ENCODE measurements around the gene ZNRF1. TPM values are rescaled to one million over a fixed set of nuclear protein-coding genes. Genes with fewer than 3 reads are reported as not detected.
A peak's percentile ranks its signal among the peaks of the same experiment; 100 is the strongest.

The ZNRF1 gene
- total RNA-seq, 1 donor from 2014 or later = 115 TPM

DNA sequence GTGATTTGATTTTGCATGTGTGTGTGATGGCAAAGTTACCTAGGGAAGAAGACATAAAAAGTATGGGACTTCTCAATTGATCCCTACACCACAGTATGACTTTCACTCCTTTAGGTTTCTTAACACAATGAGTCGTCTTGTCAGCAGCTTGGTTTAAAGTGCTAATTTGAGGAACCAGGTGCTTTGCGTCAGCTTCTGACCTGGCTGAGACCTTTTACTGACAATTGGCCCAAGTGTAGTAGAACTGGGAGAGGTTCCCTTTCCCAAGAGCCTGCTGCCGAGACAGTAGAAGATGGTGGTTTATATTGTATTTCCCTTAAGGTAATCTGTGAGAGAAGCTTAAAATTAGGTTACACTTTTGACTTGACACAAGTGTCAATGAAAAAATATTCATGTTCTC is 62.8 kb downstream of the ZNRF1 start:
- peaks cover 53% of the 10 kb centered on the region for H3K4me1 Mint-ChIP-seq (ENCODE audit: unreplicated experiment)

DNA sequence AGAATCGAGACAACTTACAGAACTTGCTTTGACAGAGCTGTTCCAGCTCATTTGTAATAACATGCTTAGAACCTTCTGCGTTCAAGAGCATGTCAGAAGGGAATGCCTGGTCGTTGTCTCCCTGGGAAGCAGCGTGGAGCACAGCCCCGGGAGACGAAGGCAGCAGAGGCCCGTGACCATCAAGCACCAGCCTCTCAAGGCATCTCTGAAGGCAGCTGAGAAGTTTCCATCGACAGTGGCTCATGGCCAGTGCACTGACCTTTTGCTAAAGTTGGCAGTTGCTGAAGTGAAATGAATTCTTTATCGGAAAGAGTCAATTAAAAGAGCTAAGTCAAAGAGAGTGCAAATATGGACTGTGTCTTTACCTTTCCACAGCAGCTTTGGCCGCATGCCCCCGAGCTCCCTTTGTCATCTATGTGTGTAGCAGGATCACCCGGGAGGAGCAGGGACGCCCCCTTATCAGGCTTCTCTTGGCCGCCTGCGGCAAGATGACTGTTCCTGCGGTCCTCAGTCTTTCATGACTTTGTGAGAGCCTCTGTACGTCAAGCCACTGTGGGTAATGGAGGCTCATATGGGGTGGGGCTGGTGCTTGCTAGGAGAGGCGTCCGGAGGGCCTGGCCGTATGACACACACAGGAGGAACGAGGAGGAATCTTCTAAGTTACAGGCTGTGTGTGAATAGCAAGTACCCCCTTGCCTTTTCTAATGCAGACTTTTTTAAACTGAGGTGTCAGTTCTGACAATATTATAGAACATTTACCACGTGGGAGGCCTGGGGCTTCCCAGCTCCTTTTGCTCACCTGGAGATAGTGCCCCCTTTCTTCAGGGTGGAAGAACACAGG is 63.5 kb downstream of the ZNRF1 start:
- Mint-ChIP-seq H3K27me3 (ENCODE audit: unreplicated experiment) (peaks cover 3% of the 10 kb centered on the region), H3K36me3 (ENCODE audit: low read depth, unreplicated experiment) (no peaks in the 10 kb centered on the region), H3K9me3 (ENCODE audit: unreplicated experiment) (no peaks in the 10 kb centered on the region), H3K4me1 (ENCODE audit: unreplicated experiment) (peaks cover 46% of the 10 kb centered on the region), H3K27ac (ENCODE audit: unreplicated experiment) (peak overlapping the region; percentile 20), H3K4me3 (ENCODE audit: unreplicated experiment) (no peak overlapping the region)
- TF ChIP-seq, protein P1, sequence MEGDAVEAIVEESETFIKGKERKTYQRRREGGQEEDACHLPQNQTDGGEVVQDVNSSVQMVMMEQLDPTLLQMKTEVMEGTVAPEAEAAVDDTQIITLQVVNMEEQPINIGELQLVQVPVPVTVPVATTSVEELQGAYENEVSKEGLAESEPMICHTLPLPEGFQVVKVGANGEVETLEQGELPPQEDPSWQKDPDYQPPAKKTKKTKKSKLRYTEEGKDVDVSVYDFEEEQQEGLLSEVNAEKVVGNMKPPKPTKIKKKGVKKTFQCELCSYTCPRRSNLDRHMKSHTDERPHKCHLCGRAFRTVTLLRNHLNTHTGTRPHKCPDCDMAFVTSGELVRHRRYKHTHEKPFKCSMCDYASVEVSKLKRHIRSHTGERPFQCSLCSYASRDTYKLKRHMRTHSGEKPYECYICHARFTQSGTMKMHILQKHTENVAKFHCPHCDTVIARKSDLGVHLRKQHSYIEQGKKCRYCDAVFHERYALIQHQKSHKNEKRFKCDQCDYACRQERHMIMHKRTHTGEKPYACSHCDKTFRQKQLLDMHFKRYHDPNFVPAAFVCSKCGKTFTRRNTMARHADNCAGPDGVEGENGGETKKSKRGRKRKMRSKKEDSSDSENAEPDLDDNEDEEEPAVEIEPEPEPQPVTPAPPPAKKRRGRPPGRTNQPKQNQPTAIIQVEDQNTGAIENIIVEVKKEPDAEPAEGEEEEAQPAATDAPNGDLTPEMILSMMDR (IDR thresholded peaks at IDR 0.05; ENCODE audit: unreplicated experiment) = no peak
- no peak for DNase-seq (ENCODE audit: low spot score)

More for the DNA sequence above, 62.8 kb downstream of the ZNRF1 start:
- DNase-seq (ENCODE audit: low spot score) = no peak
- Mint-ChIP-seq H3K4me3 (ENCODE audit: unreplicated experiment) (no peak overlapping the region), H3K27ac (ENCODE audit: unreplicated experiment) (no peak overlapping the region), H3K9me3 (ENCODE audit: unreplicated experiment) (no peaks in the 10 kb centered on the region), H3K36me3 (ENCODE audit: low read depth, unreplicated experiment) (peaks cover 4% of the 10 kb centered on the region), H3K27me3 (ENCODE audit: unreplicated experiment) (peaks cover 1% of the 10 kb centered on the region)
- TF ChIP-seq, protein P1 (IDR thresholded peaks at IDR 0.05; ENCODE audit: unreplicated experiment) = no peak

DNA sequence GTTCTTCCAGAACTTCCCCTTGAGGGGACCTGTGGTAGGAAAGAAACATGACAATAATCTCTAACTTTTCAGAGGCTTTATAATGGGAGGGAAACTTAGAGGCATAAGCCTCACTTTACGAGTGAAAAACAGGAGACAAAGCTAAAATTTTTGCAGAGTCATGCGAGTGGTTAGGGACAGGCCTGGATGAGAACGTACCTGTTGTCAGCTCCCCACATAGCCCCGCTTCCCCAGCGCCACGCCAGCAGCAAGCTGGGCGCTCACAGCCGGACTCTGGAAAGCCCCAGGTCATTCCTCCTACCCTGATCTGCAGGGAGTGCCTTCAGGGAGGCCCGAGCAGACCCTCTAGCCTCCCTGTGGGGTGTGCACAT is 64.1 kb downstream of the ZNRF1 start:
- Mint-ChIP-seq H3K27me3 (ENCODE audit: unreplicated experiment) (peaks cover 3% of the 10 kb centered on the region), H3K4me3 (ENCODE audit: unreplicated experiment) (no peak overlapping the region), H3K36me3 (ENCODE audit: low read depth, unreplicated experiment) (no peaks in the 10 kb centered on the region), H3K9me3 (ENCODE audit: unreplicated experiment) (no peaks in the 10 kb centered on the region), H3K4me1 (ENCODE audit: unreplicated experiment) (peaks cover 45% of the 10 kb centered on the region), H3K27ac (ENCODE audit: unreplicated experiment) (peak overlapping the region; percentile 20)
- DNase-seq (ENCODE audit: low spot score) = no peak
- TF ChIP-seq, protein P1 (IDR thresholded peaks at IDR 0.05; ENCODE audit: unreplicated experiment) = no peak

DNA sequence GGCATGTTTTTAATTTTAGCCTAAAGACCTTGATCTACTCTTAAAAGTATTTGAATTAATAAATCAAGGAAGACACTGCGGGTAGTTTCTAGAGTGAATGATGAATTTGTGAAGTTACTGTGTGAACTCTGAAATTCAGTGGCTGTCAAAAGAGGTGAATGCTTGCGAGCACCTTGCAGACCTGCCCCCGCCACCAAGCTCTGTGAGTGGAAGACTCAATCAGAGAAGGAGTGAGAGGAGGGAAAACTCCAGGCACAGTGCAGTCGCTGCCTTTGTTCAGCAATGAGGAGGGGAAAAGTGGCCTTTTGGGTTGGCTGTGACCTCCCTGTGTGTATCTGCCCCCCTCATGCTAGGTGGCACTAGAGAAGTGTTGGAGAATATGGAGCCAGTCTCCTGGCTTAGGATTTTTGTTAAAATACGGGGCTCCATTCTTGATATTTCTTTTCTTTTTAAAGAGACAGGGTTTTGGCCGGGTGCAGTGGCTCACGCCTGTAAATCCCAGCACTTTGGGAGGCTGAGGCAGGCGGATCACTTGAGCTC is 64.8 kb downstream of the ZNRF1 start:
- no peaks in the 10 kb centered on the region for H3K9me3 Mint-ChIP-seq (ENCODE audit: unreplicated experiment)

More for the DNA sequence above, 64.8 kb downstream of the ZNRF1 start:
- Mint-ChIP-seq H3K36me3 (ENCODE audit: low read depth, unreplicated experiment) (no peaks in the 10 kb centered on the region), H3K27ac (ENCODE audit: unreplicated experiment) (no peak overlapping the region), H3K27me3 (ENCODE audit: unreplicated experiment) (peaks cover 5% of the 10 kb centered on the region), H3K4me1 (ENCODE audit: unreplicated experiment) (peaks cover 43% of the 10 kb centered on the region), H3K4me3 (ENCODE audit: unreplicated experiment) (no peak overlapping the region)
- TF ChIP-seq, protein P1 (IDR thresholded peaks at IDR 0.05; ENCODE audit: unreplicated experiment) = no peak
- DNase-seq (ENCODE audit: low spot score) = no peak
